DND-41 (cell line): ENCODE data around the gene RIPOR1.
"Not testable (repeated sequence)": the region's sequence is repeated elsewhere in the genome, so short reads cannot be mapped to it uniquely, and the experiment has no call there.

Experiments used
- ATAC-seq: fragments of 200-7000 bp; cut with Tn5 transposase; 3 replicates; pipeline ENCODE4 v1.9.1; 2021; ENCODE audit warnings: low read depth; ENCODE audit not compliant: insufficient read depth
- DNase-seq: peaks from one replicate; pipeline ENCODE4 v3.0.0-alpha.2; 2020
- H2AFZ ChIP-seq: 2 replicates; pipeline ENCODE4 v1.6.0; 2012; ENCODE audit warnings: low read depth, low read length
- H3K27ac ChIP-seq: 2 replicates; pipeline ENCODE4 v1.5.1; 2012; ENCODE audit warnings: low read length, inconsistent platforms
- H3K27me3 ChIP-seq: fragments of 200-600 bp; sonication (generic); 2 replicates; pipeline ENCODE4 v1.6.0; 2012; ENCODE audit warnings: low read length, mild to moderate bottlenecking, inconsistent platforms; ENCODE audit not compliant: insufficient read depth, poor library complexity
- H3K36me3 ChIP-seq: 2 replicates; pipeline ENCODE4 v1.5.1; 2012; ENCODE audit warnings: low read length, inconsistent platforms; ENCODE audit not compliant: insufficient read depth
- H3K4me1 ChIP-seq: 2 replicates; pipeline ENCODE4 v1.5.1; 2012; ENCODE audit warnings: mild to moderate bottlenecking, low read length; ENCODE audit not compliant: insufficient read depth
- H3K4me2 ChIP-seq: 2 replicates; pipeline ENCODE4 v1.6.0; 2012; ENCODE audit warnings: mild to moderate bottlenecking, moderate library complexity, low read length, inconsistent platforms; ENCODE audit not compliant: insufficient read depth
- H3K4me3 ChIP-seq, 2 experiments: fragments of 200-600 bp in 1 of 2; shearing (Covaris generic) in 1 of 2; 2 replicates each; pipeline ENCODE4 v1.5.1; 2012 to 2016; ENCODE audit warnings: inconsistent platforms in 2 of 2, low read length in 2 of 2, mild to moderate bottlenecking in 2 of 2, low read depth in 1 of 2, moderate library complexity in 1 of 2
- H3K79me2 ChIP-seq: 2 replicates; pipeline ENCODE4 v1.6.0; 2012; ENCODE audit warnings: low read length, inconsistent platforms; ENCODE audit not compliant: insufficient read depth
- H3K9ac ChIP-seq: 2 replicates; pipeline ENCODE4 v1.6.0; 2012; ENCODE audit warnings: low read depth, mild to moderate bottlenecking, inconsistent platforms, low read length, moderate library complexity
- H3K9me3 ChIP-seq: 2 replicates; pipeline ENCODE4 v1.5.1; 2012; ENCODE audit warnings: low read length, moderate library complexity, mild to moderate bottlenecking, inconsistent platforms; ENCODE audit not compliant: insufficient read depth, severe bottlenecking
- H4K20me1 ChIP-seq: 2 replicates; pipeline ENCODE4 v1.6.0; 2012; ENCODE audit warnings: low read length; ENCODE audit not compliant: insufficient read depth
- EZH2 ChIP-seq: IDR thresholded peaks from 3 replicates; pipeline ENCODE4 v1.6.1; 2012; ENCODE audit warnings: borderline replicate concordance, low read depth, mild to moderate bottlenecking, moderate library complexity, low read length, inconsistent platforms; ENCODE audit not compliant: severe bottlenecking
- TF ChIP-seq, protein P1 (sequence below): IDR thresholded peaks from 2 replicates; pipeline ENCODE4 v1.5.1; 2012; ENCODE audit warnings: borderline replicate concordance, low read length, moderate library complexity, mild to moderate bottlenecking; ENCODE audit not compliant: poor library complexity, severe bottlenecking; ENCODE audit errors: extremely low read depth

The RIPOR1 gene

DNA sequence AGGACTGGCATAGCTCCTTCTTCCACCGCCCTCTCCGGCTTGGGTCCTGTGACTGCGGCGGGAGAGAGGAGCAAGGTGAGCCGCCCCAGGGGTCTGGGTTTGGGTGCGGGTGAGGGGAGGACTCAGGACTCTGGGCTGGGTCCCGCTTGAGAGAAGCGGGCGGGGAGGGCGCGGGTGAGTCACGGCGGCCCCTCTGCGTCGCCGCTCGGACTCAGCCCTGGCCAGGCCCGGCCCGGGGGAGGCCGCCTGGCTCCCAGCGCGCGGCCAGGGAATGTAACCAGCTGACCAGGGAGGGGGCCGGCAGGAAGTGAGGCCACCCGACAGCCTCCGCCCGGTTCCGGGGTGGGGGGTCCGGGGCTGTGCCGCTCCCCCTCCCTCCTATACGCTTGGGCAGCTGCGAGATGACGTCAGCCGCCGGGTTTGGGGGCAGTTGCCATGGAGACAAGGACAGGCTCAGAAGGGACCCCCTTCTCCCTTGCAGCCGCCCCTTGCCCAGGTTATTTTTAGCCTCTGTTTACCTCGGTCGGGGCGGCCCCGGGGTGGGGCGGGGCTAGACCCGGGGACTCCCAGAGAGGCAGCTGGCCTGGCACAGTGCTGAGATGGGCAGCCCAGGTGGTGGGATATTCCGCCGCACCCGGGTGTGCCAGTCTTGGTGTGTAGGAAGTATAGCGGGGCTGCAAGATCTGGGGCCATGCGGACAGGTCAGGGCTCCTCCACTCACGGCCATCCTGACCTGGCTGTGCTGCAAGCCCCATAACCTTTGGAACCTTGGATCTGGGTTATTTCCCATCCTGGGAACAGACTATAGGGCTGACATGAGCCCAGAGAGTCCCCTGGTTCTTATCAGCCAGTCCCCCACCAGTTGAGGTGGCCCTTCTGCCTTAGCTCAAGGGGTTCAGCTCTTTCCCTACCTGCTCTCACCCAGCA, 1.6 kb downstream of the RIPOR1 start:
- Histone ChIP-seq H3K4me2 (peak overlapping the region; percentile 90), H3K4me3 (peak overlapping the region in 1 of 2 experiments; percentile 67; a peak in 2 of 4 replicates), H3K4me1 (peaks cover 36% of the 10 kb centered on the region), H2AFZ (no peak overlapping the region), H3K9ac (peak overlapping the region; percentile 78; the same call in 1 of the 2 replicates), H3K9me3 (no peaks in the 10 kb centered on the region), H3K27me3 (no peaks in the 10 kb centered on the region), H3K27ac (no peak overlapping the region), H4K20me1 (peaks cover 15% of the 10 kb centered on the region), H3K79me2 (peaks cover 14% of the 10 kb centered on the region), H3K36me3 (no peaks in the 10 kb centered on the region)
- TF ChIP-seq, protein P1, sequence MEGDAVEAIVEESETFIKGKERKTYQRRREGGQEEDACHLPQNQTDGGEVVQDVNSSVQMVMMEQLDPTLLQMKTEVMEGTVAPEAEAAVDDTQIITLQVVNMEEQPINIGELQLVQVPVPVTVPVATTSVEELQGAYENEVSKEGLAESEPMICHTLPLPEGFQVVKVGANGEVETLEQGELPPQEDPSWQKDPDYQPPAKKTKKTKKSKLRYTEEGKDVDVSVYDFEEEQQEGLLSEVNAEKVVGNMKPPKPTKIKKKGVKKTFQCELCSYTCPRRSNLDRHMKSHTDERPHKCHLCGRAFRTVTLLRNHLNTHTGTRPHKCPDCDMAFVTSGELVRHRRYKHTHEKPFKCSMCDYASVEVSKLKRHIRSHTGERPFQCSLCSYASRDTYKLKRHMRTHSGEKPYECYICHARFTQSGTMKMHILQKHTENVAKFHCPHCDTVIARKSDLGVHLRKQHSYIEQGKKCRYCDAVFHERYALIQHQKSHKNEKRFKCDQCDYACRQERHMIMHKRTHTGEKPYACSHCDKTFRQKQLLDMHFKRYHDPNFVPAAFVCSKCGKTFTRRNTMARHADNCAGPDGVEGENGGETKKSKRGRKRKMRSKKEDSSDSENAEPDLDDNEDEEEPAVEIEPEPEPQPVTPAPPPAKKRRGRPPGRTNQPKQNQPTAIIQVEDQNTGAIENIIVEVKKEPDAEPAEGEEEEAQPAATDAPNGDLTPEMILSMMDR, result no peak
- no peak for TF ChIP-seq EZH2
- DNase-seq (no peak), ATAC-seq (no peak)

GRCh38 chr16:67531247-67531646, 2.6 kb downstream of the RIPOR1 start:
- no peaks in the 10 kb centered on the region for H3K9me3 ChIP-seq
- TF ChIP-seq, protein P1, result no peak
- no peak for TF ChIP-seq EZH2
- DNase-seq (no peak), ATAC-seq (no peak)
- no peaks in the 10 kb centered on the region for H3K27me3 ChIP-seq
- no peak overlapping the region for H3K4me3 ChIP-seq
- H3K27ac ChIP-seq, result no peak overlapping the region
- peaks cover 18% of the 10 kb centered on the region for H3K79me2 ChIP-seq
- H3K9ac ChIP-seq, result no peak overlapping the region
- peaks cover 23% of the 10 kb centered on the region for H4K20me1 ChIP-seq
- no peaks in the 10 kb centered on the region for H3K36me3 ChIP-seq
- H3K4me1 ChIP-seq, result peaks cover 36% of the 10 kb centered on the region
- H2AFZ ChIP-seq, result no peak overlapping the region
- H3K4me2 ChIP-seq, result no peak overlapping the region

- peaks cover 22% of the 10 kb centered on the region for H3K79me2 ChIP-seq
- DNase-seq (no peak), ATAC-seq (no peak)
- no peaks in the 10 kb centered on the region for H3K27me3 ChIP-seq
- no peaks in the 10 kb centered on the region; the same call in 1 of the 2 replicates for H3K36me3 ChIP-seq
- no peak overlapping the region for H3K4me2 ChIP-seq
- TF ChIP-seq, protein P1, result no peak
- TF ChIP-seq EZH2, result no peak
- no peak overlapping the region for H3K27ac ChIP-seq
- peaks cover 28% of the 10 kb centered on the region for H4K20me1 ChIP-seq
- H2AFZ ChIP-seq, result no peak overlapping the region
- no peaks in the 10 kb centered on the region for H3K9me3 ChIP-seq
- no peak overlapping the region for H3K4me3 ChIP-seq
- H3K9ac ChIP-seq, result no peak overlapping the region
- peaks cover 46% of the 10 kb centered on the region for H3K4me1 ChIP-seq
Measured at GRCh38 chr16:67533024-67533560, 4.5 kb downstream of the RIPOR1 start.

DNA sequence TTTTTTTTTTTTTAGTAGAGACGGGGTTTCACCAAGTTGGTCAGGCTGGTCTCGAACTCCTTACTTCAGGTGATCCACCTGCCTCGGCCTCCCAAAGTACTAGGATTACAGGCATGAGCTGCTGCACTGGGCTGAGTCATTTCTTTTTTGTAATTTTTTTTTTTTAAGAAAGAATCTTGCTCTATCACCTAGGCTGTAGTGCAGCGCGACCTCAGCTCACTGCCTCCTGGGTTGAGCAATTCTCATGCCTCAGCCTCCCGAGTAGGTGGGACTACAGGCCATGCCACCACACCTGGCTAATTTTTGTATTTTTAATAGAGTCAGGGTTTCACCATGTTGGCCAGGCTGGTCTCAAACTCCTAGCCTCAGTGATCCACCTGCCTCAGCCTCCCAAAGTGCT, 5.4 kb downstream of the RIPOR1 start:
- not testable (repeated sequence) for H3K27me3 ChIP-seq, ATAC-seq, H3K36me3 ChIP-seq, H3K4me3 ChIP-seq, H3K9me3 ChIP-seq, H3K27ac ChIP-seq, H3K9ac ChIP-seq, H2AFZ ChIP-seq, H3K4me2 ChIP-seq, DNase-seq
- Histone ChIP-seq H3K4me1 (peaks cover 49% of the 10 kb centered on the region), H4K20me1 (peaks cover 31% of the 10 kb centered on the region), H3K79me2 (peaks cover 31% of the 10 kb centered on the region)
